HepG2 (cell line): ENCODE results near the gene EBLN2. TPM values are rescaled to one million over a fixed set of nuclear protein-coding genes. Genes with fewer than 3 reads are reported as not detected.

Source experiments
- ATAC-seq: fragments of 200-7000 bp; cut with Tn5 transposase; 3 replicates; pipeline ENCODE4 v1.9.1; 2020; ENCODE audit warnings: mild to moderate bottlenecking, moderate library complexity
- BruUV-seq: library from RNA; stranded (reverse); fragments of 400-500 nt; replicated peaks from 2 replicates; lab custom pipeline; 2021; lab: Mats Ljungman, UMichigan
- CTCF ChIA-PET: fragments of 300-600 bp; formaldehyde crosslinking; extraction: SDS; loops from one replicate; lab custom pipeline; 2021; ENCODE audit warnings: low total read pairs, inconsistent platforms, low intra/inter-chr PET ratio; lab: Yijun Ruan, JAX
- POLR2A ChIA-PET: fragments of 350-600 bp; sonication (Branson Sonifier 250); formaldehyde crosslinking; loops from one replicate; lab custom pipeline; 2020; ENCODE audit warnings: antibody characterized with exemption, inconsistent platforms; lab: Yijun Ruan, JAX
- DNase-seq: peaks from one replicate; pipeline ENCODE4 v3.0.0-alpha.2; 2015; ENCODE audit warnings: low spot score
- FAIRE-seq: peaks from 3 replicates; lab custom pipeline; 2011; peaks lifted over from hg19 to GRCh38; lab: Jason Lieb, UNC
- H2AFZ ChIP-seq: one replicate; pipeline ENCODE4 v1.6.1; 2011; ENCODE audit warnings: low read length, inconsistent platforms
- H3K27ac ChIP-seq: fragments of 300-600 bp; 3 replicates; pipeline ENCODE4 v1.8.0; 2011; ENCODE audit warnings: mixed run types, mild to moderate bottlenecking, mixed read lengths, low read length, inconsistent platforms; ENCODE audit not compliant: insufficient read depth; ENCODE audit errors: extremely low read length
- H3K27me3 ChIP-seq, 2 experiments: fragments of 200-600 bp in 1 of 2; 2 replicates in 1 of 2; 3 replicates in 1 of 2; pipeline versions ENCODE4 v1.6.0 to v1.8.0; 2011; ENCODE audit warnings: low read length in 2 of 2, mild to moderate bottlenecking in 2 of 2, moderate library complexity in 2 of 2, inconsistent platforms in 1 of 2; ENCODE audit not compliant: insufficient read depth in 2 of 2, control insufficient read depth in 1 of 2
- H3K36me3 ChIP-seq, 2 experiments: fragments of 200-600 bp in 1 of 2; replicated peaks in 1 of 2; 2 replicates in 1 of 2; 3 replicates in 1 of 2; pipeline versions ENCODE4 v1.5.1 to v1.8.0; 2011; ENCODE audit warnings: low read length in 2 of 2, inconsistent platforms in 1 of 2; ENCODE audit not compliant: insufficient read depth in 2 of 2, control insufficient read depth in 1 of 2
- H3K4me1 ChIP-seq: 2 replicates; pipeline ENCODE4 v1.5.1; 2012; ENCODE audit warnings: low read length, inconsistent platforms; ENCODE audit not compliant: insufficient read depth
- H3K4me2 ChIP-seq: 2 replicates; pipeline ENCODE4 v1.6.0; 2011; ENCODE audit warnings: low read depth, low read length, inconsistent platforms
- H3K4me3 ChIP-seq, 3 experiments: fragments of 200-600 bp in 1 of 3; sonication (generic), shearing (Covaris generic) in 1 of 3; replicated peaks in 1 of 3; 2 replicates each; pipeline ENCODE4 v1.5.1; 2011 to 2016; ENCODE audit warnings: low read length in 3 of 3, inconsistent platforms in 2 of 3, low read depth in 2 of 3, mild to moderate bottlenecking in 2 of 3, control low read depth in 1 of 3, mixed read lengths in 1 of 3; ENCODE audit not compliant: insufficient read depth in 1 of 3
- H3K79me2 ChIP-seq: one replicate; pipeline ENCODE4 v1.6.1; 2011; ENCODE audit warnings: low read length, inconsistent platforms; ENCODE audit not compliant: insufficient read depth
- H3K9ac ChIP-seq: 2 replicates; pipeline ENCODE4 v1.6.0; 2011; ENCODE audit warnings: mild to moderate bottlenecking, low read depth, low read length, inconsistent platforms; ENCODE audit not compliant: insufficient read depth
- H3K9me3 ChIP-seq: 2 replicates; pipeline ENCODE4 v1.5.1; 2012; ENCODE audit warnings: mild to moderate bottlenecking, low read length
- H4K20me1 ChIP-seq: 2 replicates; pipeline ENCODE4 v1.6.0; 2011; ENCODE audit warnings: inconsistent platforms, mild to moderate bottlenecking, low read length, moderate library complexity; ENCODE audit not compliant: insufficient read depth
- GFI1 ChIP-seq: sonication (generic); formaldehyde crosslinking; IDR thresholded peaks from 2 replicates; pipeline ENCODE4 v1.5.0; 2020; ENCODE audit warnings: missing genetic modification reagents, mild to moderate bottlenecking, borderline replicate concordance
- SP140L ChIP-seq: sonication (generic); formaldehyde crosslinking; IDR thresholded peaks from 2 replicates; pipeline ENCODE4 v1.4.0; 2020; ENCODE audit warnings: missing genetic modification reagents, borderline replicate concordance
- SP5 ChIP-seq: IDR thresholded peaks from 2 replicates; pipeline ENCODE4 v1.6.1; 2016; ENCODE audit warnings: low read depth, borderline replicate concordance
- STAT5B ChIP-seq: sonication (generic); formaldehyde crosslinking; IDR thresholded peaks from 2 replicates; pipeline ENCODE4 v1.4.0; 2020; ENCODE audit warnings: missing genetic modification reagents
- TBX2 ChIP-seq: sonication (generic); formaldehyde crosslinking; IDR thresholded peaks from 2 replicates; pipeline ENCODE4 v1.5.0; 2020; ENCODE audit warnings: missing genetic modification reagents, mild to moderate bottlenecking, borderline replicate concordance
- ZBTB7B ChIP-seq: sonication (generic); formaldehyde crosslinking; IDR thresholded peaks from 2 replicates; pipeline ENCODE4 v1.4.0; 2020; ENCODE audit warnings: missing genetic modification reagents
- ZNF335 ChIP-seq: sonication (generic); formaldehyde crosslinking; IDR thresholded peaks from 2 replicates; pipeline ENCODE4 v1.4.0; 2020; ENCODE audit warnings: missing genetic modification reagents
- ZNF441 ChIP-seq: sonication (generic); formaldehyde crosslinking; IDR thresholded peaks from 2 replicates; pipeline ENCODE4 v1.7.0; 2021; ENCODE audit warnings: missing genetic modification reagents, borderline replicate concordance
- ZNF460 ChIP-seq: sonication (generic); formaldehyde crosslinking; IDR thresholded peaks from 2 replicates; pipeline ENCODE4 v1.5.1; 2020; ENCODE audit warnings: missing genetic modification reagents, mild to moderate bottlenecking, borderline replicate concordance
- ZNF569 ChIP-seq: sonication (generic); formaldehyde crosslinking; IDR thresholded peaks from 2 replicates; pipeline ENCODE4 v1.5.0; 2020; ENCODE audit warnings: mild to moderate bottlenecking, missing genetic modification reagents, moderate library complexity, borderline replicate concordance
- WGBS: methylation state at CpG from one replicate; pipeline ENCODE4 v1.1.6; 2017; ENCODE audit warnings: low lambda C conversion rate; 5-methylcytosine and 5-hydroxymethylcytosine counted together
- in situ Hi-C: cut with HindIII; loops from 2 replicates; pipeline ENCODE4 v1.10.0; 2017; ENCODE audit warnings: low pct_unique_long_range_greater_than_20kb; ENCODE audit not compliant: extremely low pct_ligation_motif_present
- intact Hi-C: fragments of 100-400 bp; cut with micrococcal nuclease; formaldehyde crosslinking; loops from one replicate; pipeline ENCODE4 v1.10.0; 2022; ENCODE audit not compliant: unreplicated experiment
- polyA plus RNA-seq, 8 experiments: library from polyadenylated mRNA; depleted of rRNA in 3 of 8; stranded (reverse) in 7 of 8; unstranded in 1 of 8; fragments of >200 nt; fragmentation: Illumina TruSeq in 4 of 8; extraction: Trizol in 4 of 8; gene quantifications; 2 replicates each; pipeline versions ENCODE4 v1.2.1 to v1.2.3, GENCODE V29; 2011 to 2016; ENCODE audit warnings: low read depth in 4 of 8, missing spikeins in 1 of 8, mixed read lengths in 1 of 8; ENCODE audit not compliant: insufficient read depth in 1 of 8
- small RNA-seq, 3 experiments: library from RNA; depleted of rRNA; stranded (forward); fragments of <200 nt; gene quantifications; one replicate each; pipeline ENCODE3, GENCODE V24; 2012; ENCODE audit warnings: low read depth in 2 of 3, low replicate concordance in 1 of 3; ENCODE audit not compliant: insufficient read length in 3 of 3, insufficient read depth in 2 of 3
- total RNA-seq, 5 experiments: library from RNA; depleted of rRNA; stranded (reverse); fragments of >200 nt; fragmentation: Illumina TruSeq; extraction: Trizol; gene quantifications; 2 replicates each; pipeline ENCODE4 v1.2.3, GENCODE V29; 2016; ENCODE audit warnings: low read depth in 1 of 5
- TF ChIP-seq, protein P1 (sequence below): fragments of 450-650 bp; IDR thresholded peaks from 2 replicates; pipeline ENCODE4 v1.6.1; 2017; ENCODE audit warnings: mild to moderate bottlenecking
- TF ChIP-seq, protein P2 (sequence below): IDR thresholded peaks from 2 replicates; pipeline ENCODE4 v1.6.1; 2016; ENCODE audit warnings: missing compliant biosample characterization, missing genetic modification reagents, borderline replicate concordance

The EBLN2 gene
- total and polyA plus RNA-seq, 2 of the 13 experiments (the other 11 are each of a cell fraction or from before 2014, with no cell fraction given) = 3.3 to 8.3 TPM

DNA sequence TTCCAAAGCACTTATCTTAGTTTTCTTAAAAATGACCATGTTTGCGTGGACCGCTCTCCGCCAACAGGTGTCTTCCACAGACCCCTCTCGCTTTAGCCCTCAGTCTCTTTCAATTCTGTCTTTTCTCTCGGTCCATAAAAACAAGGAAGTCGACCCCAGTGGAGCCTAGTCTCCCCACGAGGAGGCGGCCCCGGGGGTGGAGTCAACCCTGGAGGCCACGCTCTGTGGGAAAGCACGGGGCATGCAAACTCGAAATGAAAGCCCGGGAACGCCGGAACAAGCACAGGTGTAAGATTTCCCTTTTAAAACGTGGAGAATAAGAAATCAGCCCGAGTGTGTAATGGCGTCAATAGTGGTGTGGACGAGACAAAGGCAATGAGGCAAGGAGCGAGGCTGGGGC, 49.1 kb downstream of the EBLN2 start:
- H3K9ac ChIP-seq = no peak overlapping the region
- TF ChIP-seq GFI1 = no peak
- no peak for TF ChIP-seq SP140L
- no peak for TF ChIP-seq ZNF335 (CRISPR knock-in tag)
- TF ChIP-seq, protein P1, sequence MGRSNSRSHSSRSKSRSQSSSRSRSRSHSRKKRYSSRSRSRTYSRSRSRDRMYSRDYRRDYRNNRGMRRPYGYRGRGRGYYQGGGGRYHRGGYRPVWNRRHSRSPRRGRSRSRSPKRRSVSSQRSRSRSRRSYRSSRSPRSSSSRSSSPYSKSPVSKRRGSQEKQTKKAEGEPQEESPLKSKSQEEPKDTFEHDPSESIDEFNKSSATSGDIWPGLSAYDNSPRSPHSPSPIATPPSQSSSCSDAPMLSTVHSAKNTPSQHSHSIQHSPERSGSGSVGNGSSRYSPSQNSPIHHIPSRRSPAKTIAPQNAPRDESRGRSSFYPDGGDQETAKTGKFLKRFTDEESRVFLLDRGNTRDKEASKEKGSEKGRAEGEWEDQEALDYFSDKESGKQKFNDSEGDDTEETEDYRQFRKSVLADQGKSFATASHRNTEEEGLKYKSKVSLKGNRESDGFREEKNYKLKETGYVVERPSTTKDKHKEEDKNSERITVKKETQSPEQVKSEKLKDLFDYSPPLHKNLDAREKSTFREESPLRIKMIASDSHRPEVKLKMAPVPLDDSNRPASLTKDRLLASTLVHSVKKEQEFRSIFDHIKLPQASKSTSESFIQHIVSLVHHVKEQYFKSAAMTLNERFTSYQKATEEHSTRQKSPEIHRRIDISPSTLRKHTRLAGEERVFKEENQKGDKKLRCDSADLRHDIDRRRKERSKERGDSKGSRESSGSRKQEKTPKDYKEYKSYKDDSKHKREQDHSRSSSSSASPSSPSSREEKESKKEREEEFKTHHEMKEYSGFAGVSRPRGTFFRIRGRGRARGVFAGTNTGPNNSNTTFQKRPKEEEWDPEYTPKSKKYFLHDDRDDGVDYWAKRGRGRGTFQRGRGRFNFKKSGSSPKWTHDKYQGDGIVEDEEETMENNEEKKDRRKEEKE = no peak
- TF ChIP-seq SP5 (CRISPR knock-in tag) = no peak
- TF ChIP-seq STAT5B (CRISPR knock-in tag) = no peak
- TF ChIP-seq, protein P2, sequence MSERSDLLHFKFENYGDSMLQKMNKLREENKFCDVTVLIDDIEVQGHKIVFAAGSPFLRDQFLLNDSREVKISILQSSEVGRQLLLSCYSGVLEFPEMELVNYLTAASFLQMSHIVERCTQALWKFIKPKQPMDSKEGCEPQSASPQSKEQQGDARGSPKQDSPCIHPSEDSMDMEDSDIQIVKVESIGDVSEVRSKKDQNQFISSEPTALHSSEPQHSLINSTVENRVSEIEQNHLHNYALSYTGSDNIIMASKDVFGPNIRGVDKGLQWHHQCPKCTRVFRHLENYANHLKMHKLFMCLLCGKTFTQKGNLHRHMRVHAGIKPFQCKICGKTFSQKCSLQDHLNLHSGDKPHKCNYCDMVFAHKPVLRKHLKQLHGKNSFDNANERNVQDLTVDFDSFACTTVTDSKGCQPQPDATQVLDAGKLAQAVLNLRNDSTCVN (CRISPR knock-in tag) = no peak
- TF ChIP-seq ZBTB7B (CRISPR knock-in tag) = no peak
- no peak for TF ChIP-seq ZNF460 (CRISPR knock-in tag)
- no peak for TF ChIP-seq ZNF441 (CRISPR knock-in tag)
- no peak for TF ChIP-seq TBX2 (CRISPR knock-in tag)
- TF ChIP-seq ZNF569 = no peak
- in situ Hi-C loops (no loop called here), intact Hi-C loops (no loop called here)
- H3K27ac ChIP-seq = no peak overlapping the region
- CTCF ChIA-PET = no interaction called here
- H3K27me3 ChIP-seq = no peaks in the 10 kb centered on the region
- H3K4me2 ChIP-seq = no peak overlapping the region
- DNase-seq = no peak
- BruUV-seq = no TSS peak
- H4K20me1 ChIP-seq = no peaks in the 10 kb centered on the region
- H2AFZ ChIP-seq = no peak overlapping the region
- no peak overlapping the region for H3K4me3 ChIP-seq
- H3K9me3 ChIP-seq = no peaks in the 10 kb centered on the region
- POLR2A ChIA-PET = no interaction called here
- H3K36me3 ChIP-seq = no peaks in the 10 kb centered on the region
- ATAC-seq = no peak
- H3K4me1 ChIP-seq = no peaks in the 10 kb centered on the region
- WGBS = 52% methylated on average over 20 of the region's 20 CpGs
- no peaks in the 10 kb centered on the region for H3K79me2 ChIP-seq
- FAIRE-seq = peak; percentile 100

Small RNAs within 50 kb of the gene (small RNA-seq; reads per million reads assigned to genes)
- 0.33 to 71.5 (median 4.7) reads per million in 3 experiments for gene RNU2-64P
- 0 reads per million in 3 experiments for gene RNU6-557P
- 0 to 0.33 (median 0) reads per million in 3 experiments for gene RNU7-19P

Other genes with a start within 250 kb of the EBLN2 start
- 20.3 and 25.6 TPM in 2 replicates for gene SHQ1, start 213.2 kb upstream of the EBLN2 start, total RNA-seq (2016; rRNA removed; fragmentation: Illumina TruSeq; extraction: Trizol)
- 5.0 and 5.5 TPM in 2 replicates for gene SHQ1, start 213.2 kb upstream of the EBLN2 start, polyA plus RNA-seq (2011; rRNA removed)
- gene GXYLT2, start 173.6 kb upstream of the EBLN2 start, total RNA-seq (2016; rRNA removed; fragmentation: Illumina TruSeq; extraction: Trizol) = 6.9 and 7.4 TPM in 2 replicates
- 2.7 and 4.3 TPM in 2 replicates for gene GXYLT2, start 173.6 kb upstream of the EBLN2 start, polyA plus RNA-seq (2011; rRNA removed)
- 161 and 236 TPM in 2 replicates for gene PPP4R2, start 64.8 kb upstream of the EBLN2 start, total RNA-seq (2016; rRNA removed; fragmentation: Illumina TruSeq; extraction: Trizol)
- 15.7 and 22.3 TPM in 2 replicates for gene PPP4R2, start 64.8 kb upstream of the EBLN2 start, polyA plus RNA-seq (2011; rRNA removed)